HG02840 (cell line): Measurements from ENCODE around the gene MSH3.
"Not testable (repeated sequence)": the region's sequence is repeated elsewhere in the genome, so short reads cannot be mapped to it uniquely, and the experiment has no call there.

Source experiments
- ATAC-seq: cut with Tn5 transposase; IDR thresholded peaks from one replicate; pipeline ENCODE4 v1.9.1; 2021; ENCODE audit warnings: mild to moderate bottlenecking, moderate library complexity, moderate number of reproducible peaks; ENCODE audit not compliant: unreplicated experiment, low FRiP score

The MSH3 gene

DNA sequence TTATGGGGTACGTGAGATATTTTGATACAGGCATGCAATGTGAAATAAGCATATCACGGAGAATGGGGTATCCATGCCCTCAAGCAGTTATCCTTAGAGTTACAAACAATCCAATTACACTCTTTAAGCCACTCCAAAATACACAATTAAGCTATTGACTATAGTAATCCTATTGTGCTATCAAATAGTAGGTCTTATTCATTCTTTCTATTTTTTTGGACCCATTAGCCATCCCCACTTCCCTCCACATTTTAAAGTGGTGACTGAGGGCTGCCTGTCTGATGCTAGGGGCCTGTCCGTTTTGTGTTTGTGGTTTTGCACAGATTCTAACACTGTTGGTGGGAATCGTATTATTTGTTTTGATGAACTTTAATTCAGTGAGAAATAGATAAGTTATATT lies 130.0 kb downstream of the MSH3 start:
- no peak for ATAC-seq

DNA sequence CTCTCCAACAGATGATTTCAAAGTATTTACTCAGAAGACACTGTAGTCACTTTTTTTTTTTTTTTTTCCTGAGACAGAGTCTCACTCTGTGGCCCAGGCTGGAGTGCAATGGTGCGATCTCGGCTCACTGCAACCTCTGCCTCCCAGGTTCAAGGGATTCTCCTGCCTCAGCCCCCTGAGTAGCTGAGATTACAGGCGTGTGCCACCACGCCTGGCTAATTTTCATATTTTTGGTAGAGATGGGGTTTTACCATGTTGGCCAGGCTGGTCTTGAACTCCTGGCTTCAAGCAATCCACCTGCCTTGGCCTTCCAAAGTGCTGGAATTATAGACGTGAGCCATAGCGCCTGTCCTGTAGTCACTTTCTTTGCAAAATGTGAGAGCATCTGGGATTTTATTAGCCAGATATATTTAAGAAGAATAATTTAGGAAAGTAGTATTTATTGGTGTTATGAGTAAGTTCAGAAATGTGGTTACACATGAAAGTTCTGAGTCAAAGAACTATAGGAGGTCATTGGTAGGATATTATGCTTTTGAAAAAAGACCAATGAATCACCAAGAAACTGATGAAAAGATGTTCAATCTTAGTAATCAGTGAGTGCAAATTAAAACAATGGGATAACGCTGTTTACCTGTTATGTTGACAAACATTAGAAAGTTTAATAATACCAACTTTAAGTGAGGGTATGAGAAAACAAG lies 135.0 kb downstream of the MSH3 start:
- not testable (repeated sequence) for ATAC-seq

DNA sequence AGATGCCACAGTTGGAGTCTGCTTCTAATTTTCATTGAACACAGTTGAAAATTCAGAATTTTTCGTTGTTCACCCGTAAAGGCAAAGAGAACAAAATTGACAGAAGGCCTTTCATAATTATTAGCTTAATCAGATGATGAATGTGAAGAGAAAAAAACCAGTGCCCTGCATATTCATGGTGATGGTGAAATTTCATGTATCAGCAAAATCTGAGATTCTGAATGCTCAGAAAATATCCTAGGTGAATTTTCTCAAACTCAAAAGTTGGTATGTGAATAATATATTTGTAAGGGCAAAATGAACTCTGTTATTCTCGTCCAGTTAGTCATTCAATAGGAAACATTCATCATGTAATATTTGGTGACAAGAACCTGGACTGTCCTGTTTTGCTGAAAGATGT lies 136.2 kb downstream of the MSH3 start:
- no peak for ATAC-seq

DNA sequence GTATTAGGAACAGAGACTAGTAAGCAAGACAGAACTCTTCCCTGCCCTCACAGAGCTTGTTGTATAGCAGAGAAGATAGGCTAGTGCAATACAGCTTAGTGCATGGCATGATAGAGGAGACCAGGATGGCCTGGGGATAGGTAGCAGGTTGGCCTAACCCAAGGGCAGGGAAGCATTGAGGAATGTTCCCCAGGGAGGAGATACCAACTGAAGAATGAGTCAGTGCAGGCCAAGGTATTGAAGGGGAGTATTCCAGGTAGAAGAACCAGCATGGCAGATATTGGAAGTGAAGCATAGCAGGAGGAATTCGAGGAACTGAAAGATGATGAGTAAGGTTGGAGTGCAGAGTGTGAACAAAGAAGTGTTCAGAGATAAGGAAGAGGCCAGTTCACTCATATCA lies 138.9 kb downstream of the MSH3 start:
- ATAC-seq, result no peak

DNA sequence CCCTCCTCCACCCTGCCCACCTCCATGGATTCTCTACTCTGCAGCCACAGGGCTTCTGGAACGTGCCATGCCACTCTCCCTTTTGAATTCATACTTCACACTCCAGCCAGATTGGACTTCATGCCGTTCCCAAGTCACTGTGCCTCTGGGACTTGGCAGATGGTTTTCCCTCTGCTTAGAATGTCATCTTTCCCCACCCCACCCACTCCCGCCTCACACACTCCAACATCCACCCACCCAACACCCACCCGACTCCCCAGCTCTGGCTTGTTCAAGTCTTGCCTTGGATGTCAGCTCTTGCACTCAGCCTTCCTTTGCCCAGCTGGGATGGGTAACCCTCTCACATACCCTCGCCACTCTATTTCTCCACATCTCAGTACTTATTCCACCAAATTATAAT lies 142.4 kb downstream of the MSH3 start:
- no peak for ATAC-seq

DNA sequence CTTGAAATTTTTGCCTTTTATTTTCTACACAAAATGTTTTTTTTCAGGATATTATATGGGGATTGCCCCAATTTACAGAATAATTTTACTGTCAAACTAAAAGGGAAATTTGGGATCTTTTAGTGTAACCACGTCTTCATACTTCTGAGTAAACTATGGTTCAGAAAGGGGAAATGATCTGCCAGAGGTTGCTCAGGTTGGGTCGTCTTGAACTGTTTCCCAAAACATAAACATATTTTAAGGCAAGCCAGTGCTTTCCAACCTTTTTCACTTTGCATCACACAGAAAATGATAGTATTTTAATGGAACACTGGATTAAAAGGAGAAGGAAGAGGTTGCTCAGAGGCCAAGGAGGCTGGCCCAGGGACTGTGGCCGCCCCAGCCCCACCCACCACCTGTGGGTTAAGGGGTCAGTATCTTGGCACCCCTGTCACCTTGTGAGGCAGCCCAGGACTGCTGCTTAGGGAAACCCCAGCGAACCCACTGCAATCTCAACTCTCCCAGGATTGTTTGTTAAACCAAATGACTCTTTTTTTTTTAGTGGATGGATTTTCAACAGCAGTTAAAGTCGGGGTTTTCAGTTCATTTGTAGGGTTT lies 143.1 kb downstream of the MSH3 start:
- no peak for ATAC-seq

DNA sequence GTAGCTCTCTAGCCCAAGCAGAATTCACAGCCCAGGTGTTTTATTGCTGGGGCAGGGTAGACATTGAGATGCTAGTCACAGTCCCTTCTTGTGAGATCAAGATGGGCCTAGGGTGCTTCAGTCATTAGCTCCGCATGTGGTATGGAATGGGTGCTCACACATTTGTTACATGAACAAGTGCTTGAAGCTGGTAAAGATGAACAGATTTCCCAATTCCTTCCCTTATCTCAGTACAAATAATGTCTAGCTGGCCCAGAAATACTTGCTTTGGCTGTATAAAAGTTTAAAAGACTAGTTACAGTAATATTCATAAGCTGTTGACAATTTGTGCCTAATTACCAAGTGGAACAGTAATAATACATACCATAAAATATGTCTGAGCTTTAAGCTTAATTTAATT lies 143.7 kb downstream of the MSH3 start:
- ATAC-seq, result no peak

DNA sequence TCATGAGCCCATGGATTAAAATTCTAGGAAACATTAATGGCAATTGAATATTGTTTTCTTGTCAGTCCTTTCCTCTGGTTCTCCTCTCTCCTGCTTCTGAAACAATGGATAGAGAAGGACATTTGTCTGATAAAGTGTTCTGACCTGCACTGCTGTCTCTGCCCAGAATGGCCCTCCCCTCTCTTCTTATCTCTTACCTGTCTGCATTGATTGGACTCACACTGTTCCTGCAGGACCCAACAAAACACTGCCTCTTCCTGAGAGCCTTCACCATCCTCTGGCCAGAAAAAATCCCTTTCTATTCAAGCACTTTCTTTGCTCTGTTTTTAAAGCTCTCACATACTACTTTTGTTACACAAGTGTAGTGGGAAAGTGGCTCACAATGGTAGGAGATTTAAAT lies 144.2 kb downstream of the MSH3 start:
- ATAC-seq, result no peak

DNA sequence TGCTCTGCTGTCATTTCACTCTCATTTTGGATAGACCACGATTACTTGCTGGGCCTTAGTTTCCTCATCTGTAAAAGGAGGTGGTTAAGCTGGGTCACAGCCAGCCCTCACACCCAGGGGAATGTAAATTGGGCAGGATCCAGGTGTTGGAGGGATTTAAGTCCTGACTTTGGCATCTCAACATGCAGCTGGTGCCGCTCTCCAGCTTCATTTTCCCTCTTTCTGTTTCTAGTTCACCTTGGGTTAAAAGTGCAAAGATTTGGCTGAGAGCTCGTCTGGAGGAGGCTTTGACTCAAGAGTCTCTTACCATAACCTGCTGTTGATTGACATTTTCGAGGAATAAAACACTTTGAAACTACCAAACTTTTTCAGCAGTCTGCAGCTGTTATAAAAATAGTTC lies 144.6 kb downstream of the MSH3 start:
- ATAC-seq, result no peak

DNA sequence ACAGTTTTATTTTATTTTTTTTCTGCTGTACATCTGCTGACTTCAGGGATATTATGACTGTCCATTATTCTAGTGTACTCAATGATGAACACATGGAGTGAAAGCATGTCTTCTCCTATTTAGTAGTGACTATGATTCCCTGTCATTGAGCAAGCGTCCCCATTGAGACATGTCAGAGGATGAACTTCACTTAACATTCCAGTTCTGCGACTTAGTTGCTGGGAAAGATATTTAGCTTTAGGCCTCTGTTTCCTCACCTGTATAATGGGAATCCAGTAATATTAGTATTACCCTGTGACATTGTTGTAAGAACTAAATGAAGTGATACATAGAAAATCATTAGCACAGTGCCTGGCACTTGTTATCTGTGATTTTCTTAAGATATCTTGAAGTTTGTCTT lies 145.1 kb downstream of the MSH3 start:
- ATAC-seq, result no peak

DNA sequence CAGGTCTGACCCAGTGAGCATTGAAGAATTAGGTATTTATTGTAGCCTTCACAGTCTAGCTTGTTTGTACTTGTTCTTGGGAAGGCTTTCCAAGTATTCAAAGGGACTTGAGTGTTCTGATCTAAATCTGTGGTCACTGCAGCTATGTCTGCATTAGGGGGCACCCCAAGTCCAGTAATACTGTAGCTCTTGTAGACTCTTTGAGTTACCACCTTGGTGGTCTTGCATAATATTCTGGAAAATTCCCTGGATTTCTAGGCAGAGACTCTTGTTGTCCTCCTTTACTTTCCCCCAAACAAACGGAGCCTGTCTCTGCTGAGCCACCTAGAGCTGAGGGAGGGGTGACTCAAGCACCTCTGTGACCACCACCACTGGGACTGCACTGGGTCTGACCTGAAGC lies 149.9 kb downstream of the MSH3 start:
- ATAC-seq, result no peak

DNA sequence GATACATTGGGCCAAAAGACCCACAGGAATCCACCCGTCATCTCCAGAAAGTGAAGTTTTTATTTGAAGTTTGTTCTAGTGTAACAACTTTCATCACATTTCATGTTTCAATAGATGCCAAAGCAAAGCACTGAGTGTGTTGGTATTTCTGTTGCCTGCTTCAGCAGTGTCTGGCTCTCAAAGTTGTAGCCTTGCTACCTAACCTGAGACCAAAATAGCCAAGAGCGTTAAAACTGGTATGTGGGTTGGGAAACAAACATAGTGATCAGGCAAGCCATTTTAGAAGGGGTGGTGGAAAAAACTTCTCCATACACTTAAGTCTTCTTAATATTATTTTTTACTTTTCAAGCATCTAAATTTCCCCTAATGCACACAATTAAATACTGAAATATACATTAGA lies 150.6 kb downstream of the MSH3 start:
- ATAC-seq, result no peak

DNA sequence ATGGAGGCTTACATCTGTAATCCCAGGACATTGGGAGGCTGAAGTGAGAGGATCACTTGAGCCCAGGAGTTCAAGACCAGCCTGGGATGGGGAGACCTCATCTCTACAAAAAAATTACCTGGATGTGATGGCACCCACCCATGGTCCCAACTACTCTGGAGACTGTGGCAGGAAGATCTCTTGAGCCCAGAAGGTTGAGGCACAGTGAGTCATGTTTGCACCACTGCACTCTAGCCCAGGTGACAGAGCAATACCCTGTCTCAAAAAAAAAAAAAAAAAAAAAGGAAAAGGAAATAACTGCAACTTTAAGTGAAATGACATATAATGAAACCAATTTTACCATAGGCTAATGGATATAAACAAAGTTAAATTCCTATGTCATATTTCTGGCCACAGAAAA lies 152.5 kb downstream of the MSH3 start:
- ATAC-seq, result no peak

DNA sequence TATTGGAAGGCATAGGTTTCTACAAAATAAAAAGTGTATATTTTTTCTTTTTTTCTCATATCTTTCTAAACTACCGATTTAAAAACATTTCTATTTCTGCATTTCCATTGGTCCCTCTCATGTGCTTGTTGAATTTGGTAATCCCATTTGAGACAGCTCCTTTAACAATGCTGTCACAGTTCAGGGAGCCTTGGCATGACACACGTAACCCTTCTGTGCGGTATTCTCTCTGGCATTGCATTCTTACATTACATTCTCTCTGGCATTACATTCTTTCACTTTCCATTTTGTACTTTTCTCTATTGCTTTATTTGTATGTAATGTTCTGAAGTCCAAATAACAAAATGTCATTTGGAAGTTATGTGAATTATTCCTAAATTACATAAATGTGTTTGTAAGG lies 155.0 kb downstream of the MSH3 start:
- ATAC-seq, result no peak

DNA sequence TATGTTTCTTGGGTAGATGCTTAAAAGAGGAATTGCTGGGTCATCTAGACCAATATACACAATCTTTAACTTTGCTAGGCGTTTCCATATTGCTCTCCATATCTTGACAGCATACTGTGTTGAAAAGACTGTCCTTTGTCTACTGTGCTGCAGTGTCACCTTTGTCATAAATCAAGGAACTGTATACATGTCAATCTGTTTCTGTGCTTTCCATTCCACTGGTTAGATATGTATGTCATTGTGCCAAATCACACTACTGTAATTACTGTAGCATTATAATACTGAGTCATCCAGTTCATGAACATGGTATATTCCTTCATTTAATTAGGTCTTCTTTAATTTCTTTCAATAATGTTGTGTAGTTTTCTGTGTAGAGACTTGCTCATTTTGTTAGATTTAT lies 156.0 kb downstream of the MSH3 start:
- no peak for ATAC-seq

DNA sequence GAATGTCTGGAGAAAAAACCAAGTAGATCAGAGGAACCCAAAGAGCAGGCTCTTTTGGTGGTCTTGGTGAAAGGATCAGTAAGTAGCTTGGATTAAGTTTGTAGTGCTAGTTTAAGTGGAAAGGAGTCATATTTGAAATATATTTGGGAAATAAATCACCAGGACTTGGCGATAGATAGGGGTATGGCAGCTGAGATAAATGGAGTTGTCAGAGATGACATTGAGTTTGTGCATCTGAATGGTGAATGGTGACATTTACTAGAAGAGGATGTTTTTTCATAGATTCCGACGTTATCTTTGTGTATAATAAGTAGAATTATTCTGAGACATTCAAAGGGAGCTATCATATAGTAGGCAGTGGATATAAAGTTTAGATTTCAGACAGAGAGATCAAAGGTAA lies 162.1 kb downstream of the MSH3 start:
- ATAC-seq, result no peak

DNA sequence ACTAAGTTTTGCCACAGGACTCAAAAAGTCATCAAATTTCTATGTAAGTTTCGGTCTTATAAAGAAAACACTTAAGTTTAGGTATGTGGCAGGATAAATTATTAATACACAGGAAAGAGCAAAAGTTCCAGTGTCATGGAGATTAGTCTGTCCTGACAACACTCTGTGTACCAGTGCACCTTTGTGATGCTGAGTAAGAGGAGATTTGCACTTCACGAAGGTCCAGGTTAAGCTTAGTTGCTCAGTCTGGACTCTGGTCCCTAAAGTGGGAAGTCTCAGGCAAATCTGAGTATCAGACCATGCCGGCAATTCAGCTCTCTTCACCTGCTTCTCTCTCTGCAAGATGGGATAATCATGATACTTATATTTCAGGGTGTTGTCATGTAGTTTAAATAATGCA lies 166.2 kb downstream of the MSH3 start:
- ATAC-seq, result no peak

DNA sequence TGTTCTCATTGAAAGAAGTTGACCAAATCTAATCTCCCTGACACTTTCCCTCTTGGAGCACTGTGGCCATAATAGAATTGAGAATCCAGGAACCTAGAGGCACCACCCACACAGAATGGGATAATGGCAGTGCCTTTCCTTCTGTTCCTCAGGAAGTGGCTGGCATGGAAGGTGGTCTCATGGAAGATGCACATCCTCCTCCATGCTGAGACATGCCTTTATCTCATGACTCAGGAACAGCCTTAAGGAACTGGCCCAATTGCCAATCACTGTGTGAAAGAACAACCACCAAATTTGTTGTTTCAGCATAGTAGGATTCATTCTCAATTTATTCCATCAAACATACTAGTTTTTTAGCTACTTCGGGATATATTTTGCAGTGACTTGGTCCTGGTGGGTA lies 168.2 kb downstream of the MSH3 start:
- ATAC-seq, result no peak

DNA sequence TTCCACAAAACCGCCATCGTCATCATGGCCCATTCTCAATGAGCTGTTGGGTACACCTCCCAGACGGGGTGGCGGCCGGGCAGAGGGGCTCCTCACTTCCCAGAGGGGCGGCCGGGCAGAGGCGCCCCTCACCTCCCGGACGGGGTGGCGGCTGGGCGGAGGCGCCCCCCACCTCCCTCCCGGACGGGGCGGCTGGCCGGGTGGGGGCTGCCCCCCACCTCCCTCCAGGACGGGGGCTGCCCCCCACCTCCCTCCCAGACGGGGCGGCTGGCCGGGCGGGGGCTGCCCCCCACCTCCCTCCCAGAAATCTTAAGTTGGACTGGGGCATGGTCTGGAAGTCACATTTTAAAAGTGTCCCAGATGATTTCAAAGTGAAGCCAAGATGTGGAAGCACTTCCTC lies 169.7 kb downstream of the MSH3 start:
- ATAC-seq, result not testable (repeated sequence)

DNA sequence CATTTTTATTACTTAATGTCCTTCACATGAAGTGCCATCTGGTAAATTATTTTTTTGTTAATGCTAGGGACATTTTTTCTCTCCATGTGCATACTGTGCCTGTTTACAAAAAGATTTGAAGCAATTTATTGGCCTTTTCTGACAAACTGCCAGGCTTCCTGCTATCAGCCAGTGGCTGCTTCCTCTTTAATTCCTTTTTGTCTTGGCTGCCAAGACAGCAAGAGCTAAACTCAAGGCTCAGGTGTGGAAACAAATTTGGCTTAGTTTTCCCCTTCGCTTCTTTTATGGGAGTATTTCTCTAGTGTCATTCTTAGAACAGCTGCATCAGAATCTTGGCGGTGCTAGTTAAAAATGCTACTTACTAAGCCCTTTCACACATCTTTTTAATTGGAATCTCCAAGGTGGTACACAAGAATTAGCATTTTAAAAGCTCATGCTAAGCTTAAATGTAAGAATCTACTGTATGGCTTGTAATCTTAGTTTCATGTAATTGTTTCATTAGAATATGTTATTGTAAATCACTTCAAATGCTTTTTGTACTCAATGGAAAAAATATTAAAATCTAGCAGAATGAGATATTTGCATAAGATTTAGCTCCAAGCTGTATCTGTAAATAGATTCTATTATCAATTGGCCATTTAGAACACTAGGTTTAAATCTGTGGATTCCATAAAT lies 171.5 kb downstream of the MSH3 start:
- ATAC-seq, result no peak

DNA sequence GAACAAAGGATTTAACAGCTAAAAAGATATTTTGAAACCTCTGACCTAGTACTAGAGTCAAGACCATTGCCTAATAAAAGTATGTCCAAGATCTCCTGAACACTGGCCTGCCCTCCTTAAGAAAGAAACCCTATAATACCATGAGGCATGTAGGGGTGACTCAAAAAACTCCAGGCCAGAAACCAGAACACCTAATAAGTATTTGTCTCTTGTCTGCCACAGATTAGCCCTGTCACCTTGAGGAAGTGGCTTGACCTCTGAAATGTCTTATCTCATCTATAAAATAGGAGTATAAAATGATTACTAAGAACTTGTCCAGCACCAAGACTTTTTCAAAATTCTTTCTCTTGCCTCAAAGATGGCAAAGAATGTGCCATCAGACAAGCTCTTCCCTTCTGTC lies 180.3 kb downstream of the MSH3 start:
- no peak for ATAC-seq

DNA sequence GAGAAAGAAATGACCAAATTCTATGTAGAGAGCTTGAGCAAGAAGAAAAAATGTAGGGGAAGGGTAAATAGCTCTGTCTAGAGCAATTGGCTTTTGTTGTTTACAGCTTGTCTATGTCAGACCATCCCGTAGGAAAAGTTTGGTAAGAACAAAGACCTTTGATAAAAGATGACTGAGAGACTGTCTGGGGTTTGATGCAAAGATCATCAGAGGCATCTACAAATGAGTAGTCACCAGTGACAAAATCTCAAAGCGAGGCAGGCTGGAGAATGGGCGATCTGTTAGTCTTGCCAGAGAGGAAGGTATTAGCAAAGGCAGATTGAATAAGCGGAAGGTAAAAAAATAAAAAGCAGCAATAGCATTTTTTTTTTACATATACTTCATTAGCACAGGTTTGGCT lies 180.7 kb downstream of the MSH3 start:
- no peak for ATAC-seq
